HG02970 (cell line): Measurements from ENCODE around the gene MRRF.

Source experiments
- ATAC-seq: cut with Tn5 transposase; IDR thresholded peaks from one replicate; pipeline ENCODE4 v1.9.1; 2021; ENCODE audit warnings: mild to moderate bottlenecking, moderate library complexity, moderate number of reproducible peaks; ENCODE audit not compliant: unreplicated experiment, low FRiP score

The MRRF gene

GRCh38 chr9:122264360-122265148 is at the start of gene MRRF, which contains the start of gene RBM18:
TSS of gene MRRF (plus strand) at chr9:122264882. CDS start at chr9:122270892, 6,010 bp downstream.
TSS of gene RBM18 (minus strand) at chr9:122264840. CDS start at chr9:122261492, 3,348 bp downstream.
- peak; percentile 86 for ATAC-seq

- no peak for ATAC-seq
Observed at GRCh38 chr9:122215663-122216062, 49.0 kb upstream of the MRRF start.

GRCh38 chr9:122216138-122216797 is 48.4 kb upstream of the MRRF start:
- no peak for ATAC-seq

- ATAC-seq = no peak
Observed at GRCh38 chr9:122216798-122217418, 47.8 kb upstream of the MRRF start.

- ATAC-seq = no peak
Observed at GRCh38 chr9:122217640-122218039, 47.0 kb upstream of the MRRF start.

- no peak for ATAC-seq
Observed at GRCh38 chr9:122218071-122218934, 46.4 kb upstream of the MRRF start.

GRCh38 chr9:122218935-122219855 is 45.5 kb upstream of the MRRF start:
- ATAC-seq = no peak

GRCh38 chr9:122219856-122220672 is 44.6 kb upstream of the MRRF start:
- ATAC-seq = no peak

GRCh38 chr9:122220673-122221182 is 44.0 kb upstream of the MRRF start:
- ATAC-seq = no peak

GRCh38 chr9:122221183-122221811 is 43.4 kb upstream of the MRRF start:
- ATAC-seq = no peak

GRCh38 chr9:122222791-122223190 is 41.9 kb upstream of the MRRF start:
- no peak for ATAC-seq

GRCh38 chr9:122223435-122223834 is 41.2 kb upstream of the MRRF start:
- ATAC-seq = no peak

GRCh38 chr9:122225312-122226141 is 39.2 kb upstream of the MRRF start:
- no peak for ATAC-seq

GRCh38 chr9:122226142-122226757 is 38.4 kb upstream of the MRRF start:
- no peak for ATAC-seq

GRCh38 chr9:122226758-122227574 is 37.7 kb upstream of the MRRF start:
- ATAC-seq = no peak

GRCh38 chr9:122227575-122227900 is 37.1 kb upstream of the MRRF start:
- no peak for ATAC-seq
